HepG2 (cell line): Measurements from ENCODE around the gene SYNE3. TPM values are rescaled to one million over a fixed set of nuclear protein-coding genes. Genes with fewer than 3 reads are reported as not detected.

ENCODE experiments used
- ATAC-seq: fragments of 200-7000 bp; cut with Tn5 transposase; 3 replicates; pipeline ENCODE4 v1.9.1; 2020; ENCODE audit warnings: mild to moderate bottlenecking, moderate library complexity
- BruUV-seq: library from RNA; stranded (reverse); fragments of 400-500 nt; replicated peaks from 2 replicates; lab custom pipeline; 2021; lab: Mats Ljungman, UMichigan
- CTCF ChIA-PET: fragments of 300-600 bp; formaldehyde crosslinking; extraction: SDS; loops from one replicate; lab custom pipeline; 2021; ENCODE audit warnings: low total read pairs, inconsistent platforms, low intra/inter-chr PET ratio; lab: Yijun Ruan, JAX
- POLR2A ChIA-PET: fragments of 350-600 bp; sonication (Branson Sonifier 250); formaldehyde crosslinking; loops from one replicate; lab custom pipeline; 2020; ENCODE audit warnings: antibody characterized with exemption, inconsistent platforms; lab: Yijun Ruan, JAX
- DNase-seq: peaks from one replicate; pipeline ENCODE4 v3.0.0-alpha.2; 2015; ENCODE audit warnings: low spot score
- FAIRE-seq: peaks from 3 replicates; lab custom pipeline; 2011; peaks lifted over from hg19 to GRCh38; lab: Jason Lieb, UNC
- H2AFZ ChIP-seq: one replicate; pipeline ENCODE4 v1.6.1; 2011; ENCODE audit warnings: low read length, inconsistent platforms
- H3K27ac ChIP-seq: fragments of 300-600 bp; 3 replicates; pipeline ENCODE4 v1.8.0; 2011; ENCODE audit warnings: mixed run types, mild to moderate bottlenecking, mixed read lengths, low read length, inconsistent platforms; ENCODE audit not compliant: insufficient read depth; ENCODE audit errors: extremely low read length
- H3K27me3 ChIP-seq, 2 experiments: fragments of 200-600 bp in 1 of 2; 2 replicates in 1 of 2; 3 replicates in 1 of 2; pipeline versions ENCODE4 v1.6.0 to v1.8.0; 2011; ENCODE audit warnings: low read length in 2 of 2, mild to moderate bottlenecking in 2 of 2, moderate library complexity in 2 of 2, inconsistent platforms in 1 of 2; ENCODE audit not compliant: insufficient read depth in 2 of 2, control insufficient read depth in 1 of 2
- H3K36me3 ChIP-seq, 2 experiments: fragments of 200-600 bp in 1 of 2; replicated peaks in 1 of 2; 2 replicates in 1 of 2; 3 replicates in 1 of 2; pipeline versions ENCODE4 v1.5.1 to v1.8.0; 2011; ENCODE audit warnings: low read length in 2 of 2, inconsistent platforms in 1 of 2; ENCODE audit not compliant: insufficient read depth in 2 of 2, control insufficient read depth in 1 of 2
- H3K4me1 ChIP-seq: 2 replicates; pipeline ENCODE4 v1.5.1; 2012; ENCODE audit warnings: low read length, inconsistent platforms; ENCODE audit not compliant: insufficient read depth
- H3K4me2 ChIP-seq: 2 replicates; pipeline ENCODE4 v1.6.0; 2011; ENCODE audit warnings: low read depth, low read length, inconsistent platforms
- H3K4me3 ChIP-seq, 3 experiments: fragments of 200-600 bp in 1 of 3; sonication (generic), shearing (Covaris generic) in 1 of 3; replicated peaks in 1 of 3; 2 replicates each; pipeline ENCODE4 v1.5.1; 2011 to 2016; ENCODE audit warnings: low read length in 3 of 3, inconsistent platforms in 2 of 3, low read depth in 2 of 3, mild to moderate bottlenecking in 2 of 3, control low read depth in 1 of 3, mixed read lengths in 1 of 3; ENCODE audit not compliant: insufficient read depth in 1 of 3
- H3K79me2 ChIP-seq: one replicate; pipeline ENCODE4 v1.6.1; 2011; ENCODE audit warnings: low read length, inconsistent platforms; ENCODE audit not compliant: insufficient read depth
- H3K9ac ChIP-seq: 2 replicates; pipeline ENCODE4 v1.6.0; 2011; ENCODE audit warnings: mild to moderate bottlenecking, low read depth, low read length, inconsistent platforms; ENCODE audit not compliant: insufficient read depth
- H3K9me3 ChIP-seq: 2 replicates; pipeline ENCODE4 v1.5.1; 2012; ENCODE audit warnings: mild to moderate bottlenecking, low read length
- H4K20me1 ChIP-seq: 2 replicates; pipeline ENCODE4 v1.6.0; 2011; ENCODE audit warnings: inconsistent platforms, mild to moderate bottlenecking, low read length, moderate library complexity; ENCODE audit not compliant: insufficient read depth
- AKAP8 ChIP-seq: sonication (generic); formaldehyde crosslinking; IDR thresholded peaks from 2 replicates; pipeline ENCODE4 v1.5.1; 2020; ENCODE audit warnings: mild to moderate bottlenecking, missing genetic modification reagents
- NR2F1 ChIP-seq, 2 experiments: fragments of 450-650 bp in 1 of 2; formaldehyde crosslinking in 1 of 2; IDR thresholded peaks; 2 replicates each; pipeline versions ENCODE4 v1.5.0 to v1.6.1; 2016 to 2020; ENCODE audit warnings: mild to moderate bottlenecking in 1 of 2, missing compliant biosample characterization in 1 of 2, missing genetic modification reagents in 1 of 2, moderate library complexity in 1 of 2
- ZBTB4 ChIP-seq: sonication (generic); formaldehyde crosslinking; IDR thresholded peaks from 2 replicates; pipeline ENCODE4 v1.4.0; 2020; ENCODE audit warnings: missing genetic modification reagents, mild to moderate bottlenecking, borderline replicate concordance
- ZNF350 ChIP-seq: sonication (generic); formaldehyde crosslinking; IDR thresholded peaks from 2 replicates; pipeline ENCODE4 v1.4.0; 2020; ENCODE audit warnings: mild to moderate bottlenecking, low read depth, missing genetic modification reagents, borderline replicate concordance
- ZNF496 ChIP-seq: sonication (generic); formaldehyde crosslinking; IDR thresholded peaks from 2 replicates; pipeline ENCODE4 v1.8.1; 2023; ENCODE audit warnings: mild to moderate bottlenecking, moderate library complexity, missing genetic modification reagents; ENCODE audit not compliant: insufficient replicate concordance
- ZNF660 ChIP-seq: sonication (generic); formaldehyde crosslinking; IDR thresholded peaks from 2 replicates; pipeline ENCODE4 v1.5.1; 2020; ENCODE audit warnings: mild to moderate bottlenecking, low read depth, missing genetic modification reagents, borderline replicate concordance
- WGBS: methylation state at CpG from one replicate; pipeline ENCODE4 v1.1.6; 2017; ENCODE audit warnings: low lambda C conversion rate; 5-methylcytosine and 5-hydroxymethylcytosine counted together
- in situ Hi-C: cut with HindIII; loops from 2 replicates; pipeline ENCODE4 v1.10.0; 2017; ENCODE audit warnings: low pct_unique_long_range_greater_than_20kb; ENCODE audit not compliant: extremely low pct_ligation_motif_present
- intact Hi-C: fragments of 100-400 bp; cut with micrococcal nuclease; formaldehyde crosslinking; loops from one replicate; pipeline ENCODE4 v1.10.0; 2022; ENCODE audit not compliant: unreplicated experiment
- polyA plus RNA-seq, 8 experiments: library from polyadenylated mRNA; depleted of rRNA in 3 of 8; stranded (reverse) in 7 of 8; unstranded in 1 of 8; fragments of >200 nt; fragmentation: Illumina TruSeq in 4 of 8; extraction: Trizol in 4 of 8; gene quantifications; 2 replicates each; pipeline versions ENCODE4 v1.2.1 to v1.2.3, GENCODE V29; 2011 to 2016; ENCODE audit warnings: low read depth in 4 of 8, missing spikeins in 1 of 8, mixed read lengths in 1 of 8; ENCODE audit not compliant: insufficient read depth in 1 of 8
- total RNA-seq, 5 experiments: library from RNA; depleted of rRNA; stranded (reverse); fragments of >200 nt; fragmentation: Illumina TruSeq; extraction: Trizol; gene quantifications; 2 replicates each; pipeline ENCODE4 v1.2.3, GENCODE V29; 2016; ENCODE audit warnings: low read depth in 1 of 5
- TF ChIP-seq, protein P1 (sequence below): sonication (generic); formaldehyde crosslinking; IDR thresholded peaks from 2 replicates; pipeline ENCODE4 v1.4.0; 2020; ENCODE audit warnings: missing genetic modification reagents
- TF ChIP-seq, protein P2 (sequence below), 2 experiments: sonication (generic) in 1 of 2; formaldehyde crosslinking in 1 of 2; IDR thresholded peaks; 2 replicates each; pipeline versions ENCODE4 v1.6.1 to v1.9.0; 2014 to 2022; ENCODE audit warnings: antibody characterized with exemption in 1 of 2, borderline replicate concordance in 1 of 2, inconsistent platforms in 1 of 2, low read depth in 1 of 2, missing genetic modification reagents in 1 of 2

Gene SYNE3
- total and polyA plus RNA-seq, 2 of the 13 experiments (the other 11 are each of a cell fraction or from before 2014, with no cell fraction given): 7.8 to 8.0 TPM

GRCh38 chr14:95557832-95558231, 41.4 kb upstream of the SYNE3 start:
- Histone ChIP-seq H3K36me3 (no peaks in the 10 kb centered on the region), H2AFZ (no peak overlapping the region), H3K4me1 (peaks cover 28% of the 10 kb centered on the region), H3K4me2 (no peak overlapping the region), H3K9me3 (no peaks in the 10 kb centered on the region), H3K79me2 (no peaks in the 10 kb centered on the region), H3K9ac (no peak overlapping the region), H3K27ac (no peak overlapping the region), H3K4me3 (no peak overlapping the region), H3K27me3 (no peaks in the 10 kb centered on the region), H4K20me1 (no peaks in the 10 kb centered on the region)
- no peak for FAIRE-seq
- intact Hi-C loops: no loop called here
- CTCF ChIA-PET: no interaction called here
- POLR2A ChIA-PET: no interaction called here
- BruUV-seq: no TSS peak
- no peak for DNase-seq
- WGBS: 51% methylated on average over 2 of the region's 2 CpGs
- ATAC-seq: no peak
- in situ Hi-C loops: no loop called here
- TF ChIP-seq NR2F1 (CRISPR knock-in tag; IDR thresholded peaks at IDR 0.05) (no peak), ZNF660 (CRISPR knock-in tag) (no peak), ZNF496 (CRISPR knock-in tag) (no peak), ZBTB4 (CRISPR knock-in tag) (no peak), ZNF350 (no peak), AKAP8 (no peak)
- TF ChIP-seq, protein P1, sequence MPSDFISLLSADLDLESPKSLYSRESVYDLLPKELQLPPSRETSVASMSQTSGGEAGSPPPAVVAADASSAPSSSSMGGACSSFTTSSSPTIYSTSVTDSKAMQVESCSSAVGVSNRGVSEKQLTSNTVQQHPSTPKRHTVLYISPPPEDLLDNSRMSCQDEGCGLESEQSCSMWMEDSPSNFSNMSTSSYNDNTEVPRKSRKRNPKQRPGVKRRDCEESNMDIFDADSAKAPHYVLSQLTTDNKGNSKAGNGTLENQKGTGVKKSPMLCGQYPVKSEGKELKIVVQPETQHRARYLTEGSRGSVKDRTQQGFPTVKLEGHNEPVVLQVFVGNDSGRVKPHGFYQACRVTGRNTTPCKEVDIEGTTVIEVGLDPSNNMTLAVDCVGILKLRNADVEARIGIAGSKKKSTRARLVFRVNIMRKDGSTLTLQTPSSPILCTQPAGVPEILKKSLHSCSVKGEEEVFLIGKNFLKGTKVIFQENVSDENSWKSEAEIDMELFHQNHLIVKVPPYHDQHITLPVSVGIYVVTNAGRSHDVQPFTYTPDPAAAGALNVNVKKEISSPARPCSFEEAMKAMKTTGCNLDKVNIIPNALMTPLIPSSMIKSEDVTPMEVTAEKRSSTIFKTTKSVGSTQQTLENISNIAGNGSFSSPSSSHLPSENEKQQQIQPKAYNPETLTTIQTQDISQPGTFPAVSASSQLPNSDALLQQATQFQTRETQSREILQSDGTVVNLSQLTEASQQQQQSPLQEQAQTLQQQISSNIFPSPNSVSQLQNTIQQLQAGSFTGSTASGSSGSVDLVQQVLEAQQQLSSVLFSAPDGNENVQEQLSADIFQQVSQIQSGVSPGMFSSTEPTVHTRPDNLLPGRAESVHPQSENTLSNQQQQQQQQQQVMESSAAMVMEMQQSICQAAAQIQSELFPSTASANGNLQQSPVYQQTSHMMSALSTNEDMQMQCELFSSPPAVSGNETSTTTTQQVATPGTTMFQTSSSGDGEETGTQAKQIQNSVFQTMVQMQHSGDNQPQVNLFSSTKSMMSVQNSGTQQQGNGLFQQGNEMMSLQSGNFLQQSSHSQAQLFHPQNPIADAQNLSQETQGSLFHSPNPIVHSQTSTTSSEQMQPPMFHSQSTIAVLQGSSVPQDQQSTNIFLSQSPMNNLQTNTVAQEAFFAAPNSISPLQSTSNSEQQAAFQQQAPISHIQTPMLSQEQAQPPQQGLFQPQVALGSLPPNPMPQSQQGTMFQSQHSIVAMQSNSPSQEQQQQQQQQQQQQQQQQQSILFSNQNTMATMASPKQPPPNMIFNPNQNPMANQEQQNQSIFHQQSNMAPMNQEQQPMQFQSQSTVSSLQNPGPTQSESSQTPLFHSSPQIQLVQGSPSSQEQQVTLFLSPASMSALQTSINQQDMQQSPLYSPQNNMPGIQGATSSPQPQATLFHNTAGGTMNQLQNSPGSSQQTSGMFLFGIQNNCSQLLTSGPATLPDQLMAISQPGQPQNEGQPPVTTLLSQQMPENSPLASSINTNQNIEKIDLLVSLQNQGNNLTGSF (CRISPR knock-in tag): no peak
- TF ChIP-seq, protein P2, sequence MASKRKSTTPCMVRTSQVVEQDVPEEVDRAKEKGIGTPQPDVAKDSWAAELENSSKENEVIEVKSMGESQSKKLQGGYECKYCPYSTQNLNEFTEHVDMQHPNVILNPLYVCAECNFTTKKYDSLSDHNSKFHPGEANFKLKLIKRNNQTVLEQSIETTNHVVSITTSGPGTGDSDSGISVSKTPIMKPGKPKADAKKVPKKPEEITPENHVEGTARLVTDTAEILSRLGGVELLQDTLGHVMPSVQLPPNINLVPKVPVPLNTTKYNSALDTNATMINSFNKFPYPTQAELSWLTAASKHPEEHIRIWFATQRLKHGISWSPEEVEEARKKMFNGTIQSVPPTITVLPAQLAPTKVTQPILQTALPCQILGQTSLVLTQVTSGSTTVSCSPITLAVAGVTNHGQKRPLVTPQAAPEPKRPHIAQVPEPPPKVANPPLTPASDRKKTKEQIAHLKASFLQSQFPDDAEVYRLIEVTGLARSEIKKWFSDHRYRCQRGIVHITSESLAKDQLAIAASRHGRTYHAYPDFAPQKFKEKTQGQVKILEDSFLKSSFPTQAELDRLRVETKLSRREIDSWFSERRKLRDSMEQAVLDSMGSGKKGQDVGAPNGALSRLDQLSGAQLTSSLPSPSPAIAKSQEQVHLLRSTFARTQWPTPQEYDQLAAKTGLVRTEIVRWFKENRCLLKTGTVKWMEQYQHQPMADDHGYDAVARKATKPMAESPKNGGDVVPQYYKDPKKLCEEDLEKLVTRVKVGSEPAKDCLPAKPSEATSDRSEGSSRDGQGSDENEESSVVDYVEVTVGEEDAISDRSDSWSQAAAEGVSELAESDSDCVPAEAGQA (IDR thresholded peaks at IDR 0.05; ENCODE audit: low read depth): no peak
- TF ChIP-seq, protein P2 (CRISPR knock-in tag; IDR thresholded peaks at IDR 0.05; ENCODE audit: borderline replicate concordance): no peak
